Renal pelvis (tissue), 12 donors: Measurements from ENCODE around the gene IGFALS. TPM values are rescaled to one million over a fixed set of nuclear protein-coding genes. Genes with fewer than 3 reads are reported as not detected.
A peak's percentile ranks its signal among the peaks of the same experiment; 100 is the strongest.

Experiments used
- DNase-seq: peaks from one replicate; pipeline ENCODE4 v3.0.0-alpha.2; 2013
- long read RNA-seq, 16 experiments: transcript quantifications; one replicate each; lab custom pipeline, GENCODE V29; 2026
- polyA plus RNA-seq, 3 donors: library from polyadenylated mRNA; unstranded; fragments of 120-200 nt; gene quantifications; one replicate each; pipeline ENCODE4 v1.2.1, GENCODE V29; 2013; ENCODE audit not compliant: insufficient read length in 3 of 3

IGFALS gene
- 1 to 10 TPM; 2.4 to 4.2 (median 3.9) TPM for polyA plus RNA-seq
- long read RNA-seq, donor 1, partial matches to known transcripts: 0 of 2 reads
- long read RNA-seq, donor 1, other reads (novel, unspliced or antisense): 0 of 2 reads
- long read RNA-seq, donor 2, partial matches to known transcripts: 0 of 1 reads
- long read RNA-seq, donor 2, other reads (novel, unspliced or antisense): 0 of 1 reads
- long read RNA-seq, donor 3: 0 reads
- long read RNA-seq, donor 4, partial matches to known transcripts: 0 of 1 reads
- long read RNA-seq, donor 4, other reads (novel, unspliced or antisense): 0 of 1 reads
- long read RNA-seq, donor 5: 0 reads
- long read RNA-seq, donor 6, partial matches to known transcripts: 0 of 1 reads
- long read RNA-seq, donor 6, other reads (novel, unspliced or antisense): 0 of 1 reads
- long read RNA-seq, donor 7, partial matches to known transcripts: 0 of 1 reads
- long read RNA-seq, donor 7, other reads (novel, unspliced or antisense): 0 of 1 reads
- long read RNA-seq, donor 8: 0 reads
- long read RNA-seq, donor 9: 0 reads
- long read RNA-seq, donor 10: 0 reads
- long read RNA-seq, donor 11, partial matches to known transcripts: 0 of 1 reads
- long read RNA-seq, donor 11, other reads (novel, unspliced or antisense): 0 of 1 reads
- long read RNA-seq, donor 12: 0 reads
- long read RNA-seq, donor 13: 0 reads
- long read RNA-seq, donor 14: 0 reads
- long read RNA-seq, donor 15: 0 reads
- long read RNA-seq, donor 16: 0 reads

- DNase-seq: no peak
Measured at GRCh38 chr16:1793578-1794220, at the start of gene IGFALS. Gene IGFALS, minus strand, starts transcription at chr16:1793705. Its CDS starts 53 bp downstream, at chr16:1793652.

- DNase-seq: no peak
Measured at GRCh38 chr16:1839554-1839953, 46.0 kb upstream of the IGFALS start.

- no peak for DNase-seq
Measured at GRCh38 chr16:1834096-1834495, 40.6 kb upstream of the IGFALS start.

- no peak for DNase-seq
Measured at GRCh38 chr16:1832838-1833454, 39.4 kb upstream of the IGFALS start.

- no peak for DNase-seq
Measured at GRCh38 chr16:1831186-1832075, 37.9 kb upstream of the IGFALS start.

- DNase-seq: no peak
Measured at GRCh38 chr16:1830213-1830612, 36.7 kb upstream of the IGFALS start.

GRCh38 chr16:1828645-1829410 is 35.3 kb upstream of the IGFALS start:
- DNase-seq: no peak

- peak; percentile 93 for DNase-seq
Measured at GRCh38 chr16:1826691-1827573, 33.4 kb upstream of the IGFALS start, which contains the start of the genes FAHD1 and HAGH. Gene FAHD1, plus strand, starts transcription at chr16:1827206. Its CDS starts 33 bp downstream, at chr16:1827239. Gene HAGH, minus strand, starts transcription at chr16:1826825. Its CDS starts 38 bp downstream, at chr16:1826787.

- no peak for DNase-seq
Measured at GRCh38 chr16:1825864-1826690, 32.6 kb upstream of the IGFALS start.

- DNase-seq: no peak
Measured at GRCh38 chr16:1825381-1825863, 31.9 kb upstream of the IGFALS start.

- no peak for DNase-seq
Measured at GRCh38 chr16:1823821-1824220, 30.3 kb upstream of the IGFALS start.

GRCh38 chr16:1822801-1823200 is 29.3 kb upstream of the IGFALS start:
- DNase-seq: no peak

- DNase-seq: no peak
Measured at GRCh38 chr16:1821861-1822611, 28.5 kb upstream of the IGFALS start.

- DNase-seq: no peak
Measured at GRCh38 chr16:1820946-1821290, 27.4 kb upstream of the IGFALS start.

- DNase-seq: no peak
Measured at GRCh38 chr16:1820096-1820945, 26.8 kb upstream of the IGFALS start.

GRCh38 chr16:1819611-1820010 is 26.1 kb upstream of the IGFALS start:
- no peak for DNase-seq
